HuH-7.5 (cell line): Measurements from ENCODE around the gene PAH.

Source experiments
- DNase-seq: peaks from one replicate; pipeline ENCODE4 v3.0.0; 2011; ENCODE audit warnings: low spot score

The PAH gene

GRCh38 chr12:102917026-102917787 is at the start of gene PAH:
TSS of gene PAH (minus strand) at chr12:102917244. CDS start at chr12:102917130, 114 bp downstream.
- DNase-seq: peak; percentile 54

DNA sequence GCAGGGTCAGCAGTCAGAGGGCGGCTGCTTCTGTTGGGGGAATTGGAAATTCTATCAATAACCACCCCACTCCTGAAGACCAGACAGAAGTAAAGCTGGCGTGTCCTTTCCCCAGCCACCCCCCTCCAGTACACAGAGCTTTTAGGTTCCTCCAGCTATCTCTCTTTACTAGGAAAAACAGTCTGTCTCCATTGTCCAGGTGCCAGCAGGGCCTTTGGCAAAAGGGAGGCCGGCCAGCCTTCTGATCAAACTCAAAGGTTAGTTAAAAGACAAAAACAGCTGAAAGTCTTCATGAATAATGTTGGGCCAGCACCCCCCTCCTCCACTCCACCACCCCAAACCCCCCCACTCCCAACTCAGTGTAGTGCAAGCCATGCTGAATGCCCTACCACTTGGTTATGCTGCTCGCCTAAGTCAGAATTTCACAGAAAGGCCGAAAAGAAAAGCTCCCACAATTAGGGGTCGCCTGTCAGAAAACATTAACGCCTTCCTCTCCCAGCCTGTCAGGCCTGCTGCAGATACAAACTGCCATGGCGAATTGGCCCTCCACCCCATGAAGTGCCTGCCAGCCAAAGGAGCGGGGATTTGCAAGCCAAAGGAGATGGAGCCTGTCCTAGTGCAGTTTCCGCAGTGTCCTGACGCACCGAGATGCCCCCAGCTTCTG is 49.3 kb upstream of the PAH start:
- no peak for DNase-seq

DNA sequence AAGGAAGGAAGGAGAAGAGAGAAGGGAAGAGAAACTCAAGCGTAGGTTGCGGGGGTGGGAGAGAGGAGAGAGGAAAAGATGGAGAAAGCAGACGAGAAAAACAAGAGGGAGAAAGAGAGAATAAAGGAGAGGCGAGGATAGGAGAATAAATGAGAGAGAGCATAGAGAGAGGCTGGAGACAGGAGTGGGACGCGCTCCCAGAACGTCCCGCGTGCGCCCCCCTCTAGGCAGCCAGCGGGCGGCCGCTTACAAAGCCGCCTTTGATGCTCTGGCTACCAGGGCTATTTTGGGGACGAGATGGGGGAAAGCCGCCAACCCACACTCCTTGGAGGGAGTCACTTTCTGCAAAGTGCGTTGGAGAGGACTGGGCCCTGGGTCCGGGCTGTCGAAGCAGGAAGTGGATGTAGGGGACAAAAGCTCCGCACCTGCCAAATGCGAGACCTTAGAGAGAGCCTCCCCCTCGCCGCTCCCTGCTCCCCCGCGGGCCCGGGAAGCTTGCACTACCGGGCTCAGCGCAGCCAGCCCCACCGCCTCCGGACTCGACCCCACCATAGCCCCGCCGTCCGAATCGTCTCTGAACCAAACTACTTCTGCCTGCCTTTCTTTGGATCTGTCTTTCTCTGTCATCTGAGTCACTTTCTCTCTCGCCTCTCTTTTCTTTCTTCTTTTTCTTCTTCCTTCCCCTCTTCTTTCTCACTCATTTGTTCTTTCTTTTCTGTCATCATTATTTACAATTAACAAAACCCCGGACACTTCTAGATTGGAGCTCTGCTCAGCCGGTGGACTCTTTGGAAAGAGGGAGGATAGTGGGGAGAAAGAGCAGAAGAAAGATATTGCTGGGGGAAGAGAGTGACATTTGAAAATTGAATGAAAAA is 48.5 kb upstream of the PAH start:
- DNase-seq: no peak

DNA sequence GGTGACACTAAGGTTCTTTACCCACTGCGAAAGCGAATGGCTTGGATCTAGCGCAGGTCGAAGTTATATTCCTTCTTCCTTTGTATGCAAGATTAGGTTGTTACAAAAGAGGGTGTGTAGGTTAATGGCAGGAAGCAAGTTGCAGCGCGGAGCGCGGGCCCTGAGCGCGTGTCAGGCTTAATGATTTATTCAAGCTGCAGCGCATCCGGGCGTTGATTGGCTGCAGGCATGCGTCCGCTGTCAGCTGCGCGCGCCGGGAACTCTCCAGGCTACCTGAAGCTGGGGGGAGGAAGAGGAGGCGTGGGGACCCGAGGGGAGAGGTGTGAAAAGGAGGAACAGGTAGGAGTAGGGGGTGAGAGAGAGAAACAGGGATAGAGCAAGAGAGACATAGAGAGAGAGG is 47.8 kb upstream of the PAH start:
- DNase-seq: peak; percentile 81

- no peak for DNase-seq
Observed at GRCh38 chr12:102963796-102964195, 46.8 kb upstream of the PAH start.

DNA sequence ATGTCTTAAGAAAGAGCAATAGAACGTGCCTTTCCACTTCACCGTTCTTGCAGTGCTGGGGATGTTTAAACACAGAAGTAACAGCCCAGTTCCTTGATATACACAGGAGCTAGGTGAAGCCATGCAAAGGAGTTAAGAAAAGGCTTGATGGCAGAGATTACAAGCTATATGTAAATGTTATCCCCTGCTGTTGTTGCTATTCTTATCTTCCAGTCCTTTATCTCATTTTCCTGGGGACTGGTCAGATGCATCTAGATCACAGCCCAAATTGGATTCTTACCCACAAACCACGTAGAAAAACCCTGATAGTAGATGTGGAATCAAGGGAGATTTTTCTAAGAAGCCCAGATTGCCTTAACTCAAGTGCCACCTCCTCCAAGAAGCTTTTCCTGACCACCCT is 45.9 kb upstream of the PAH start:
- DNase-seq: no peak

GRCh38 chr12:102962532-102962931 is 45.5 kb upstream of the PAH start:
- no peak for DNase-seq

DNA sequence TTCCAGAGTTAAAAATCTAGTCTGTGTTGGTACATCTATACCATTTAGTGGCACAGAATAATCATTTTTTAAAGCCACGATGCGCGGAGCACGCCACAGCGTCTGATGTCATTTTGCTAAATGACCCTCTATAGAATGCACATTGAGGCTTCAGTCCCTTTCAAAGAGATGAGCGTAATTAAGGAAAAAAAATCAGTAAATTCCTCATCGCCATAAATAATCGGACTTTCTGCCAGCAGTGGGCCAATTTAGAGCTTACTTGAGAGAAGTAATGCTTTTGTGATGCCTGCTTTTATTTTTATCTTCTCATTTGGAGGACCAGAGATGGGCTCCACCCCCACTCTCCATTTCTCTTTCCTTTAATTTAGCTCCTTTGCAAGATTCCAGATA is 44.4 kb upstream of the PAH start:
- DNase-seq: no peak

- DNase-seq: no peak
Observed at GRCh38 chr12:102960766-102961465, 43.9 kb upstream of the PAH start.

GRCh38 chr12:102959391-102959790 is 42.3 kb upstream of the PAH start:
- no peak for DNase-seq

- no peak for DNase-seq
Observed at GRCh38 chr12:102958830-102959176, 41.8 kb upstream of the PAH start.

DNA sequence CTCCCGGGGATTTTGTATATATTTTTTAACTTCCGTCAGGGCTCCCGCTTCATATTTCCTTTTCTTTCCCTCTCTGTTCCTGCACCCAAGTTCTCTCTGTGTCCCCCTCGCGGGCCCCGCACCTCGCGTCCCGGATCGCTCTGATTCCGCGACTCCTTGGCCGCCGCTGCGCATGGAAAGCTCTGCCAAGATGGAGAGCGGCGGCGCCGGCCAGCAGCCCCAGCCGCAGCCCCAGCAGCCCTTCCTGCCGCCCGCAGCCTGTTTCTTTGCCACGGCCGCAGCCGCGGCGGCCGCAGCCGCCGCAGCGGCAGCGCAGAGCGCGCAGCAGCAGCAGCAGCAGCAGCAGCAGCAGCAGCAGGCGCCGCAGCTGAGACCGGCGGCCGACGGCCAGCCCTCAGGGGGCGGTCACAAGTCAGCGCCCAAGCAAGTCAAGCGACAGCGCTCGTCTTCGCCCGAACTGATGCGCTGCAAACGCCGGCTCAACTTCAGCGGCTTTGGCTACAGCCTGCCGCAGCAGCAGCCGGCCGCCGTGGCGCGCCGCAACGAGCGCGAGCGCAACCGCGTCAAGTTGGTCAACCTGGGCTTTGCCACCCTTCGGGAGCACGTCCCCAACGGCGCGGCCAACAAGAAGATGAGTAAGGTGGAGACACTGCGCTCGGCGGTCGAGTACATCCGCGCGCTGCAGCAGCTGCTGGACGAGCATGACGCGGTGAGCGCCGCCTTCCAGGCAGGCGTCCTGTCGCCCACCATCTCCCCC is 41.2 kb upstream of the PAH start:
- no peak for DNase-seq

- DNase-seq: no peak
Observed at GRCh38 chr12:102957339-102958050, 40.5 kb upstream of the PAH start, which contains the start of gene ASCL1. TSS of gene ASCL1 (plus strand) at chr12:102957674. CDS start at chr12:102958245, 571 bp downstream.

DNA sequence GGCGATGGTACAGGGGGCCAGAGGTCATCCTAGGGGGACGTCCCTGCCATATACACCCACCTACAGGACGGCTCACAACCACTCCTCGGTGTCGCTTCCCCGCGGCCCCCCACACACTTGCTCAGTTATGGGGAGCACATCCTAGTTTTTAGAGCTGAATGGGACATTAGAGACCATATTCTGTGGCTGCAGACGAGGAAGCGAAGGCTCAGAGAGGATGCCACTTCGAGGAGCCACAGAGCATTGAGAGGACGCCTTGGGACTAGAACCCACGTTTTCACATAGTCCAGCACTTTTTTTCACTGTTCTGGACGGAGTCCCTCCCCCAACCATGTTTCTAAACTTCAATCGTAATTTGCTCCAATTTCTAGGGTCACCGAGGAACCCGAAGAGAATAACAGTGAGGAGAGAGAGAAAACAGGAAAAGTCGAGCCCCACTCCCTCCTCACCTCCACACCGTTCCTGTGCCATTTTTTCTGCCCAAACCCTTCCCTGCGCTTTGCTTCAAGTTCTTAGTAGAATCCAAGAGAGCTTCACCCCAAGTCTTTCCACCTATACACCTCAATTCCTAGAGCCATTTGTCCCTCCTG is 39.8 kb upstream of the PAH start:
- no peak for DNase-seq

GRCh38 chr12:102955926-102956737 is 39.1 kb upstream of the PAH start:
- DNase-seq: no peak

DNA sequence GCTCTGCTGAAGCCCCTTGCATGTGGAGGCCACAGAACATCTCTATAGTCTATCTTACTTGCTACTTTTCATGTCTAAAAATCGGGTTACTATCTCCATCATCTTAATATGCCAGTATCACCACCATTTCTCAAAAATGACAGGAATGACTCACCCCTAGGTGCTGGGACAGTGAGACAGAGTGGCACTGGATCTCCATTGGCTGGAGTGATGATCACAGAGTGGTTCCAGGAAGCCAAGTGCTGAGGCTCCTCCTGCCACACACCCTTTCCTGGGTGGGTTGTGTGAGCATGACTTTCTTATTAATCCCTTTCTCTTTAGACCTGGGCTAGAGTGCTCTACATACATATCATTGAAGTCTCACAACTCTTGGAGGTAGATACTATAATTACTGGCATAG is 37.1 kb upstream of the PAH start:
- DNase-seq: no peak

GRCh38 chr12:102953221-102953620 is 36.2 kb upstream of the PAH start:
- no peak for DNase-seq

DNA sequence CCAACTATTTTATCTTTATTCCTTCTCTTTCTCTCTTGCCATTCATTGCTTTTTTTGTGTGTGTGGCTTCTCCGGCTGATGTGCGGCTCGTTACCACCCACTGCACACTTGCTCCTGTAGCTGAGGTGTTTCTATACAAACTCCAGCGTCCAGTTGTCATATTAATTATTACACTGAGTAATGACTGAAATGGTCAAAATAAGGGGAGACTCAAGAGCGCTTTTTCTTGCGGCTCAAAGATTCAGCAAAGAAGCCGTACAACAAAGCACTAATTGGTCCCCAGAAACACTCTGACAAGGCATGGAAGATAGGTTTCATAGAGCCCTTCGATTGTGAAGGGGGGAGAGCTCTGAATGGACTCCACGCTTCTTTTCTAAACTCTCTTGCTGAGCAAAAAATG is 34.8 kb upstream of the PAH start:
- DNase-seq: no peak

DNA sequence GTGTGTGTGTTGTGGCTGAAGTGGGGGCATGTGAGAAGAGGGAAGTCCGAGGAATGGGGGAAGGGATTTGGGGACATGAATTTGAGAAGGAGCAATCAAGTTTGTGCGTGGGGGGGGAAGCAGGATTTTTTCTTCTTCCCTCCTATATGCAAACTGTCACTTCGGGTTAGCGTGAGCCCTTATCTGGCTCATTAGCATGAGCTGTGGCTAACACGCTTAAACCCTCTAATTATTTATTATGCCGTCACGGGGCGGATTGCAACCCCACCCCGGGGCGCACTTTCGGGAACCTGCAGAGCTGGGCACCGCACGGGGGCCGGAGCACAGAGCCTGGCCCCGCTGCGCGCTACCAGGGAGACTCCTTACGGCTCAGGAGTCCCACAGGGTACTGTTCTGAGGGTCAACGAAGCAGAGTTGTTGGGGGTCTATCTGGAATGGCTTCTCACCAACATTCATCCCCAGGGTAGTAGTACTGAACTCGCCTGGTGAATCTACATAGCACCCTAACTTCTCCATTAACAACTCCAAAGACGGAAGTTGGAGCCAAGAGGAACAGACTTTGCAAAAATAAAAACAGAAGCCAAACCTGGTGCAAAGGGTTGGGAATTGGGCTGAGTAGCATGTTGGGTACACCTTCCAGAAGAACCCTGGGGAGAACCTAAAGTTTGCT is 34.0 kb upstream of the PAH start:
- no peak for DNase-seq
